ENCODE data around the gene MYDGF. TPM values are rescaled to one million over a fixed set of nuclear protein-coding genes. Genes with fewer than 3 reads are reported as not detected.

Gene MYDGF
- total and polyA plus RNA-seq, 12 donors = 35.9 to 159 (median 75.5) TPM

DNA sequence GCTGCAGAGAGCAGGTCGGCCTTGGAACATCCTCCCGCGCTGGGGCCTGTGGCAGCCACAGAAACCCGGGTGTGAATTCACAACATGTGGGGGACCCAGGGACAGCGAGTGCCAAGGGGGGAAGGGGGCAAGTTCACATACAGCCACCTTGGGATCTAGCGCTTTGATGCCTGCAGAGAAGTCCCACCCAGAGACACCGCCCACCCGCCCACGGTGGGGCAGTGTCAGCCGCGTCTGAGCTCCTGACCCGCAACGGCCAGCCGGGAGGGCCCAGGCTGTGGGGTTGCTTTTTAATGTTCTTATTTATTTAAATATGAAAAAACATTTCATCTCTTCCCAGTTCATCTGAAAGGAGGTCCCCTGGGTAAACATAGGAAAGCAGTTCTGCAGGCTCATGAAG is 12.9 kb downstream of the MYDGF start:
- H3K27ac ChIP-seq = no peak overlapping the region
- no peak for DNase-seq
- 76 to 84% (median 77%) methylated on average over 14 of the region's 14 CpGs for WGBS, 4 donors
- intact Hi-C loops (cut with DNase I) = no loop called here
- no peak overlapping the region for H3K4me3 ChIP-seq
- peaks cover 0 to 51% of the 10 kb centered on the region in 2 donors for H3K36me3 ChIP-seq (replicated peaks in 1 of 2)
- H3K4me1 ChIP-seq (replicated peaks in 1 of 2) = no peaks in the 10 kb centered on the region
- H3K27me3 ChIP-seq = no peaks in the 10 kb centered on the region
- TF ChIP-seq, protein P1, sequence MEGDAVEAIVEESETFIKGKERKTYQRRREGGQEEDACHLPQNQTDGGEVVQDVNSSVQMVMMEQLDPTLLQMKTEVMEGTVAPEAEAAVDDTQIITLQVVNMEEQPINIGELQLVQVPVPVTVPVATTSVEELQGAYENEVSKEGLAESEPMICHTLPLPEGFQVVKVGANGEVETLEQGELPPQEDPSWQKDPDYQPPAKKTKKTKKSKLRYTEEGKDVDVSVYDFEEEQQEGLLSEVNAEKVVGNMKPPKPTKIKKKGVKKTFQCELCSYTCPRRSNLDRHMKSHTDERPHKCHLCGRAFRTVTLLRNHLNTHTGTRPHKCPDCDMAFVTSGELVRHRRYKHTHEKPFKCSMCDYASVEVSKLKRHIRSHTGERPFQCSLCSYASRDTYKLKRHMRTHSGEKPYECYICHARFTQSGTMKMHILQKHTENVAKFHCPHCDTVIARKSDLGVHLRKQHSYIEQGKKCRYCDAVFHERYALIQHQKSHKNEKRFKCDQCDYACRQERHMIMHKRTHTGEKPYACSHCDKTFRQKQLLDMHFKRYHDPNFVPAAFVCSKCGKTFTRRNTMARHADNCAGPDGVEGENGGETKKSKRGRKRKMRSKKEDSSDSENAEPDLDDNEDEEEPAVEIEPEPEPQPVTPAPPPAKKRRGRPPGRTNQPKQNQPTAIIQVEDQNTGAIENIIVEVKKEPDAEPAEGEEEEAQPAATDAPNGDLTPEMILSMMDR (IDR thresholded peaks at IDR 0.05) = no peak
- no peak for TF ChIP-seq POLR2A (IDR thresholded peaks at IDR 0.05)
- no peaks in the 10 kb centered on the region for H3K9me3 ChIP-seq (replicated peaks in 1 of 3)

DNA sequence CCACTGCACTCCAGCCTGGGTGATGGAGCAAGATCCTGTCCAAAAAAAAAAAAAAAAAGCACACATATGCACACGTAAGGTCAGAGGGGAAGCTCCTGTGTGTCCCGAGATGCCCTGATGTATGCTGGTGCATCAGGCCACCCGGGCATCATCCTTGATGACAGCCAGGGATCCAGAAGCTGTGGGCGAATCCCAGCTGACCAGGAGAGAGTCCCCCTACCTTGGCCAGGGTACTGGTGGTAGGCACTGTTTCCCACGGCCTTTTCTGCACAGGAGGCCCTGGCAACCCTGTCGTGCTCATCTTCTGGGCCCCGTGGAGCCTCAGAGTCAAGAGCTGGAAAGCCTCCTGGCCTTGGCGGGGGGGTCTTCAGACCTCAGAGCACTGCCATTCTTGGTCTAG is 14.0 kb downstream of the MYDGF start:
- intact Hi-C loops (cut with DNase I) = no loop called here
- TF ChIP-seq POLR2A (IDR thresholded peaks at IDR 0.05) = no peak
- TF ChIP-seq, protein P1 (IDR thresholded peaks at IDR 0.05) = no peak
- H3K36me3 ChIP-seq (replicated peaks in 1 of 2) = peaks cover 0 to 43% of the 10 kb centered on the region in 2 donors

DNA sequence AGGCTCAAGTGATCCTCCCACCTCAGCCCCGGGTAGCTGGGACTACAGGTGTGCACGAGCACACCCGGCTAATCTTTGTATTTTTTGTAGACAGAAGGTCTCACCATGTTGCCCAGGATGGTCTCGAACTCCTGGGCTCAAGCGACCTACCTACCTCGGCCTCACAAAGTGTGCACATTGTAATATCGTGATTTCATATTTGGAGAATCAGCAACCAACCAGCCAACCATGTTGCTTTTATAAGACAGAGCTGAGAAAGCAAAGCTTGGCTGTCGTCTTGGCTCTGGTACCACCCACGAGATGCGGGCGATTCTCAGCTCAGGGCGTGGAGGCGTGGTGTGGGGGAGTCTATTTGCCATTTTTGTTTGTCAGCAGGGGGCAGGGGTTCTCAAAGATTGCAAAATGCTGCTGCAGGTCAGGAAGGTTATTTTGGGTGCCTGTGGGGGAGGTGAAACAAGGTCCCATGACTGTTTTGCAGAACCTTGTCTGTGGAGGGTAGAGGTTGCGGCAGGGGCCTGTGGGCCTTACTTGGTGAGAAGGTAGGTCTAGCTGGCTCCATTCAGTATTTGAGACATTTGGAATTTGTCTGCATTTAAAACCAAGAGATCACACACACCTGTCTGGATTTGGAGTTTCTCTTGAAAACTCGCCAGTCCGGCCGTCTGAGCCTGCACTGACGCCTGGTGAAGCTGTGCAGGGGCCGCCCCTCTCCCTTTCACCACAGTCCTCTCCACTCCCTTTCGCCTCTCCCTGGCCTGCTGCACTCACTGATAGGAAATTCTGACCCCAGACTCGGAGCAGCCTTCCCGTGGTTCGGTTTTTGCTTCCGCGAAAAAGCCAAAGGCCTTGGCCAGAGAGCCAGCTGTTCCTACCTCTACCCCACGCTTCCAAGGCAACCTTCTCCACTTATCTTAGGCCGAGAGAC is 15.4 kb downstream of the MYDGF start:
- DNase-seq = no peak
- H3K27ac ChIP-seq = no peak overlapping the region
- TF ChIP-seq, protein P1 (IDR thresholded peaks at IDR 0.05) = no peak
- no peak for TF ChIP-seq POLR2A (IDR thresholded peaks at IDR 0.05)
- 86 to 90% (median 88%) methylated on average over 24 to 27 of the region's 27 CpGs for whole genome bisulfite sequencing, 4 donors
- no peak overlapping the region for H3K4me3 ChIP-seq
- no peaks in the 10 kb centered on the region for H3K9me3 ChIP-seq (replicated peaks in 1 of 3)
- H3K36me3 ChIP-seq (replicated peaks in 1 of 2) = peaks cover 0 to 34% of the 10 kb centered on the region in 2 donors
- intact Hi-C loops (cut with DNase I) = no loop called here
- no peaks in the 10 kb centered on the region for H3K27me3 ChIP-seq
- no peaks in the 10 kb centered on the region for H3K4me1 ChIP-seq (replicated peaks in 1 of 2)

More for the DNA sequence above, 14.0 kb downstream of the MYDGF start:
- DNase-seq = no peak
- Histone ChIP-seq H3K27ac (no peak overlapping the region), H3K4me3 (no peak overlapping the region), H3K9me3 (replicated peaks in 1 of 3) (no peaks in the 10 kb centered on the region), H3K27me3 (no peaks in the 10 kb centered on the region), H3K4me1 (replicated peaks in 1 of 2) (no peaks in the 10 kb centered on the region)
- 72 to 79% (median 75%) methylated on average over 4 to 8 of the region's 8 CpGs for WGBS, 4 donors

DNA sequence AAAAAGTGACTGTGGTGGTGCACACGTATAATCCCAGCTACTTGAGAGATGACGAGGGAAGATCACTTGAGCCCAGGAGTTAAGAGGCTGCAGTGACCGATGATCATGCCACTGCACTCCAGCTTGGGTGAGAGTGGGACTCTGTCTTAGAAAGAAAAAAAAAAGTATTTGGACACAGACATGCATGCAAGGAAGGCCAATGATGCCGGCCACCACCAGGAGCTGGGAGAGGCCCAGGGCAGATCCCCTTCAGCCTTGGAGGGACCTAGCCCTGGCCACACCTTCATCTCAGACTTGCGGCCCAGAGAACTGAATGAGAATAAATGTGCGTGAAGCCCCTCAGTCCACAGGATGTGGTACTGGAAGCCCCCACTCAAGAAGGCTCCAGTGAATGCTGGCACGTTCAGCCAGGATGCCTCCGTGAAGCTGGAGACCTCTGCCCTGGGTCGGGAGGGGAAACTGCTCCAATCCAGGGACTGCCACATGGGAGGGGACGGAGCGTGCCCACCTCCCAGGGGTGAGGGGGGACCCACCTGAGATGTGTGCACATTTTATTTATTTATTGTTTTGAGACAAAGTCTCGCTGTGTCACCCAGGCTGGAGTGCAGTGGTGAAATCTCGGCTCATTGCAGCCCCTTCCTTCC is 16.2 kb downstream of the MYDGF start:
- Histone ChIP-seq H3K27me3 (no peaks in the 10 kb centered on the region), H3K4me1 (replicated peaks in 1 of 2) (no peaks in the 10 kb centered on the region), H3K4me3 (no peak overlapping the region), H3K27ac (no peak overlapping the region), H3K36me3 (replicated peaks in 1 of 2) (peaks cover 0 to 26% of the 10 kb centered on the region in 2 donors), H3K9me3 (replicated peaks in 1 of 3) (no peaks in the 10 kb centered on the region)
- WGBS, 4 donors = 82 to 88% (median 85%) methylated on average over 12 to 13 of the region's 13 CpGs
- no peak for TF ChIP-seq POLR2A (IDR thresholded peaks at IDR 0.05)
- TF ChIP-seq, protein P1 (IDR thresholded peaks at IDR 0.05) = no peak
- DNase-seq = no peak
- intact Hi-C loops (cut with DNase I) = no loop called here

Data from adrenal gland (tissue), 12 donors.